MM.1S (cell line): ENCODE measurements around the gene SAMD4A.

Source experiments
- EZH2 ChIP-seq: fragments of 300-600 bp; sonication (generic); optimal IDR thresholded peaks from 2 replicates; pipeline ENCODE3; 2017; ENCODE audit warnings: low read depth, mild to moderate bottlenecking, antibody characterized with exemption, low read length, mixed read lengths
- TF ChIP-seq, protein P1 (sequence below): fragments of 300-600 bp; sonication (generic); IDR thresholded peaks from 2 replicates; pipeline ENCODE4 v1.5.1; 2016; ENCODE audit warnings: antibody characterized with exemption, low read length, mixed read lengths

- TF ChIP-seq, protein P1, sequence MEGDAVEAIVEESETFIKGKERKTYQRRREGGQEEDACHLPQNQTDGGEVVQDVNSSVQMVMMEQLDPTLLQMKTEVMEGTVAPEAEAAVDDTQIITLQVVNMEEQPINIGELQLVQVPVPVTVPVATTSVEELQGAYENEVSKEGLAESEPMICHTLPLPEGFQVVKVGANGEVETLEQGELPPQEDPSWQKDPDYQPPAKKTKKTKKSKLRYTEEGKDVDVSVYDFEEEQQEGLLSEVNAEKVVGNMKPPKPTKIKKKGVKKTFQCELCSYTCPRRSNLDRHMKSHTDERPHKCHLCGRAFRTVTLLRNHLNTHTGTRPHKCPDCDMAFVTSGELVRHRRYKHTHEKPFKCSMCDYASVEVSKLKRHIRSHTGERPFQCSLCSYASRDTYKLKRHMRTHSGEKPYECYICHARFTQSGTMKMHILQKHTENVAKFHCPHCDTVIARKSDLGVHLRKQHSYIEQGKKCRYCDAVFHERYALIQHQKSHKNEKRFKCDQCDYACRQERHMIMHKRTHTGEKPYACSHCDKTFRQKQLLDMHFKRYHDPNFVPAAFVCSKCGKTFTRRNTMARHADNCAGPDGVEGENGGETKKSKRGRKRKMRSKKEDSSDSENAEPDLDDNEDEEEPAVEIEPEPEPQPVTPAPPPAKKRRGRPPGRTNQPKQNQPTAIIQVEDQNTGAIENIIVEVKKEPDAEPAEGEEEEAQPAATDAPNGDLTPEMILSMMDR: no peak
- no peak for TF ChIP-seq EZH2
Measured at GRCh38 chr14:54610051-54610977, 43.4 kb downstream of the SAMD4A start.
